Dermis microvascular lymphatic vessel endothelial cell (primary cell): Measurements from ENCODE around the gene CGNL1. TPM values are rescaled to one million over a fixed set of nuclear protein-coding genes. Genes with fewer than 3 reads are reported as not detected.

Experiments used
- DNase-seq, 2 donors: peaks; one replicate each; pipeline versions ENCODE4 v3.0.0 to v3.0.0-alpha.2; 2010; ENCODE audit warnings: low read depth in 2 of 2
- total RNA-seq: library from RNA; depleted of rRNA; stranded (reverse); fragments of >200 nt; gene quantifications from 2 replicates; pipeline ENCODE4 v1.2.1, GENCODE V29; 2014

The CGNL1 gene
- total RNA-seq, 1 donor from 2014 or later, result 25.7 TPM

DNA sequence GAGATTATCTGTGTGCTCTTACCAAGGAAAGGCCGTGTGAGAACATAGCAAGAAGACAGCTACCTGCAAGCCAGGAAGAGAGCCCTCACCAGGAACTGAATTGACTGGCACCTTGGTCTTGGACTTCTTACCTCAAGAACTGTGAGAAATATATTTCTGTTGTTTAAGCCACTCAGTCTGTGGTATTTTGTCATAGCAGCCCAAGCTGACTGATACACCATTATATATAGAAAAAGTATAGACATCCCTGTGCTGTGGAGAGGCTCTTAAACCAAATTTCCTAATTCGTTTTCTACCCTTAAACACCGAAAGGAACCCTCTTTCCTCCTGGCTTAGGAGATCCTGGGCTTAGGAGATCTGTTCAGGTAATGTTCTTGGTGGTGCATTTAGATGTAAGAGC is 44.8 kb downstream of the CGNL1 start:
- no peak for DNase-seq

DNA sequence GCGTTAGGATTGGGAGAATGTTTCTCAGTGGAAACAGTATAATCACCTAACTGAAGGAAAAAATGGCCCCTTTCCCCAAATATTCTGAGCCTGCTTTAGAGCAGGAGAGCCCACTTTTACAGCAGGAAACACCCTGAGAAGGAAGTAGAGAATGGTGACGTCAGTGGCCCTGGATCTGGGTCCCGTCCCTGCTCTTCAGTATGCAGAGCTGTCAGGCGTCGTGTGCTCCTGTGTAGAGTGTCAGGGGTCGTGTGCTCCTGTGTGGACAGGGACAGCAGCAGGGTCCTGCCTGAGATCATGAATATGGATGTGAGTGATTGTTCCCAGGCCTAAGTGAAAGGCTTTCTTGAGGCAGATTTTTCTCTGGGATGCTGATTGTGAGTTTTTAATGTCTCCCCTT is 45.2 kb downstream of the CGNL1 start:
- no peak for DNase-seq

DNA sequence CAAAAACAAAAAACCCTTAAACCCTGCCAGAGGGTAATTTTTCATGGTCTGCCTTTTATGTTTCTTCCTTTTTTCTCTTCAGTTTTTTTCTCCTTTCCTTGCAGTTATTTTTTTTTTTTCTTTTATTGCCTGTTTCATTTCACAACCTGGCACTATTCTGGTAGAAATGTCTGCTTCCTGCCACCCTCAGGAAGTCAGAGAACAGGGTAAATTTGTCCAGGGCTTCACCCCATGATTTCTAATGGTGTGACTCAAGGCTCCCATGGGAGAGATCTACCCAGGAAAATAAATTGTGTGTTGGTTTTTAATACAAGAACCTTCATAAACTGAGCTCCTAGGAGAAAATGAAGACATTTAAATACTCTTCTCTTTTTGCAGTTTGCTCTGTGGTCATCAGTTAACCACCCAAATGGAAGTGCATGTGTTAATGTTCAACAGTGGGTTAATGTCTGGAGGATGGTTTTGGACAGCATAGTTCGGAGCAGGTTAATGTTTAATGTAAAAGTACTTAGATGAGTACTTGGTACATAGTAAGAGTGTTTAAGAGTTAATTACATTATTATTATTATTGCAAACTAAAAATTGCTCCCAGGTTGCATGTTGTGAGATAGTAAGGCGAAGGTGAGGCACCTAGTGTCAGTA is 45.9 kb downstream of the CGNL1 start:
- DNase-seq, result peak in 1 of 2 donors; percentile 47

DNA sequence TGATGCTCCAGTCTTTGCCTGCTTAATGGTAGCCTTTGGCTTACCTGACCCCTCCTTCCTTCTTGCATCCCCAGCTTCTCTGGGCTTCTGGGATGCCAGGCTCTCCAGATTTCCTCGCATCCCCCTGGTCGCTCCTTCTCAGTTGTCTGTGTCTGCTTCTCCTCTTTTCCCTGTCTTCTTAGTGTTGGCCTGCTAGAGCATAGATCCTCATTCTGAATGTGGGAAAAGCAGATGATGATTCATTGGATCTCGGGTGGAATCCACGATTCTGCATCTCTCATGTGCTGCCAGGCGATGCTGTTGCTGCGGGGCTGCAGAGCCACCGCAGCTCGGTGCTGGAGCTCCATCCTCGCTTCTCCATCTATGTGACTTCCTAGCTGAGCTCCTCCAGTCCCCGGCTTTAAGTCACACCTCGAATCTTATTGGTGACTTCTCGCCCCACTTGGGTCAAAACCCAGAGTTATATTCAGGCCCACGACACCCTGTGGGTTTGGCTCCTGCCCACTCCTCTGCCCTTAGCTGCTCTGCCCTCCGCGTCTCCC is 47.4 kb downstream of the CGNL1 start:
- DNase-seq, result no peak

DNA sequence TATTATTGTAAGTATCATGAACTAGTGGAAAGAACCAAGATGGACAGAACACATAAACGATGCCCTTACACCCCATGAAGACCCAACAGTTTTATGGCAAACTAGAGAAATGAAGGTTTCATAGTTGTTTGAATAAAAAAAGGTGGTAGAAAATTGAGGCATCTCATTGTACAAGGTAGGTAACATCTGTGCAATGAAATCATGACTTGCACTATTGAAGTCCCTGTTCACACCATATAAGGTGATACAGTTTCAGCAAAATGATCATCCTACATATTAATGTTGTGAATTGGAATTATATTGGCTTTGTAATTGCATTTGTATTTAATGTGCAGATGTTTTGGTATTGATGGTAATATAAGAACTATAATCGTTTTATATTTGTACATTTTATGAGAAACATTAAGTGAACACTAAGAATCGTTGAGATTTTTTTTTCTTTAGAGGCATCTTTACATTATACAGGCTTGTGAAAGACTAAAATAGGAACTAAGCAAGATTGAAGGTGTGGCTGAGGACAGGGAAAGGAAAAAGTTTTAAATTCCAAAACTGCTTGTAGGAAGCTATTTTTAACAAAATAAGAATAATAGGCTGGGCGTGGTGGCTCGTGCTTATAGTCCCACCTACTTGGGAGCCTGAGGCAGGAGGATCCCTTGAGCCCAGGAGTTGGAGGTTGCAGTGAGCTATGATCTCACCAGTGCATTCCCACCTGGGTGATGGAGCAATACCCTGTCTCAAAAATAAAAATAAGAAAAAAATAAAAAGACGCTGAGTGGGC is 48.5 kb downstream of the CGNL1 start:
- DNase-seq, result no peak

DNA sequence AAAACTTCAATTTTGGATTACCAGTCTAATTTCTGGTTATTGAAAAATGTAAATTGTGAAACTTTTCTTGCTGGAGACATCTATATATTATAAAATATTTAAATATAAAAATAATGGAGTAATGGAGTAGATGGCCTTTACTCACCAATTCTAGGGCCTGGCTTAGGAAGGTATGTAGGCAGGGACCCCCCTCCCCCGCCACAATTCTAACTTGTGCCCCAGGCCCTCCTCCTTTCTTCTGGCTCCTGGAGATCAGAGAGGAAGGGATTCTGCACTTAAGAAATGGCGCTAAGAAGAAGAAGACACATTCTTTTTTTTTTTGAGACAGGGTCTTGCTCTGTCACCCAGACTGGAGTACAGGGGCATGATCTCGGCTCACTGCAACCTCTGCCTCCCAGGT is 49.5 kb downstream of the CGNL1 start:
- no peak for DNase-seq

DNA sequence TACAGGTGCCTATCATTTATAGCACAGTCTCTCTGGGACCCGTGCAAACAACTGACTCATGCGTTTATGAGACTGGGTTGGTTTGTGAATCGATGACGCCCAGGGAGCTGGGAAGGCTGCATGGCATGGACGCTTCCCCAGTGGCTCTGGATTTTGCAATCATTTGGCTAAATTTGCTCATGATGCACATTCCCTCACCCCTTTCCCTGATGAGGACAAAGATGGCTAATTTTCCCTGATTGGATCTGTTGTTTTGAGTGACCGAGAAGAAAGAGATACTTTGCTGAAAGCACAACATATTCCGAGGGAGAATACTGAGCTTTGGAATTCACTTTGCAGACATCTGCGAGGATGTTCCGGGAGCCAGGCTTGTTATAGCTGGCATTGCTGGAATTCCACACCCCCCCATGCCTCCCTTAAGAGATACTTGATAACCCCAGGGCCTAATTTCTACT is 51.1 kb downstream of the CGNL1 start:
- no peak for DNase-seq

DNA sequence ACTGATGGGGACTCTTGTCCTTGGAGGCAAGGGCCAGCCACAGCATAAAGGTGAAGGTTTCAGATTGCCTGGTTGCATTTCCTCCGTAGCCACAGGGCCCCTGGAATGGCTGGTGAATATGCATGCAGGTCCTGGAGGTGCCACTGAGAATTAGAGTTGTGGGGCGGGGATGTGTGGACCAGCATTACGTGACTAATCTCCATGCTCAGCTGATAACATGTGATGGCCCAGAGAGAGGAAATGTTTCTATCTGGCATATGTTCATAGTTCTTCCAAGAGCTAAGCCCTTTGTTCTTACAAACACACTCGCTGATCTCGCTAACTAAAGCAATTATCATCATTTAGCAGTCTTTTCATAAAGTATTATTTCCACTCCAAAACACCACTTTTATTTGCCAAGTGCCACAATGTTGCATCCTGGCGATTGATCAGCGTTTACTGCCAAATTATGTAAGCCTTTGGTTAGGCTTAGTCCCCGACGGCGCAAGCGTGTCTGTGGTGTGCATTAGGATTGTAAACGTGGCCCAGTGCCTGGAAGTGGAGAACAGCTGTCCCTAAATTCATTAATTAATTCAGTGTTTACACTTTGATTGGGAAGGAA is 55.9 kb downstream of the CGNL1 start:
- peak; percentile 39 to 69 for DNase-seq

DNA sequence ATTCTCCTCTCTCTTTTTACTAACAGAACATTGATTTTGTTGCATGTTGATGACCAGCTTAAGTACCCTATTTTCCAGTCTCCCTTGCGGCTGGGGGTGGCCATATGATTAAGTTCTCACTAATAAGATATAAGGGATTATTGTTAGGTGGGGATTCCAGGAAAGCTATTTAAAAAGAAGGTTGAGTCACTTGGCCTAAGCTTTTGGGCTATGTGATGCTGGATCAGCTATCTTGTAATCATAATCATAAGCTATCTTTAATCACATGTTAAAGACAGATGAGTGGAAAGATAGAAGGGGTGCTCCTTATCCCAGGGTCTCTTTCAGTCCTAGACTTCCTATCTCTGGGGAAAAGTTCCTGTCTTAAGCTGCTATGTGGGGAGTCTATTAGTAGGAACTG is 59.9 kb downstream of the CGNL1 start:
- no peak for DNase-seq

DNA sequence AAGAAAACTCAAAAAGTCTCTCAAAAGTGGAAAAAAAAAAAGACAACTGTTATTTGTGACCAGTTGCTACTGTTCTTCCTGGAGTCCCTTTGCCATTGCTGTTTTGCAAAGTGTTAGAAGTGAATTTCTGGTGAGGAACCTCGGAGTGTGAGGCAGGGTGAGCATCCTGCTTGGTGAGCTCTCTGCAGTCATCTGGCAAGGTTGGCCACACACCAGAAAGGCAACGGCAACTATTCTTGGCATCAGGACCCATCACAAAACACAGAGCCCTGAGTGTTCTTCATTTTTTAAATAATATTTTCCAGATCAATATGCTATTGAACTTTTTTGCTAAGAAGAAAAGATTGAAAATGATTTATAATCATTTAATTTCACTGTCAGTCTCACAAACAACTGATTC is 60.7 kb downstream of the CGNL1 start:
- DNase-seq, result no peak

DNA sequence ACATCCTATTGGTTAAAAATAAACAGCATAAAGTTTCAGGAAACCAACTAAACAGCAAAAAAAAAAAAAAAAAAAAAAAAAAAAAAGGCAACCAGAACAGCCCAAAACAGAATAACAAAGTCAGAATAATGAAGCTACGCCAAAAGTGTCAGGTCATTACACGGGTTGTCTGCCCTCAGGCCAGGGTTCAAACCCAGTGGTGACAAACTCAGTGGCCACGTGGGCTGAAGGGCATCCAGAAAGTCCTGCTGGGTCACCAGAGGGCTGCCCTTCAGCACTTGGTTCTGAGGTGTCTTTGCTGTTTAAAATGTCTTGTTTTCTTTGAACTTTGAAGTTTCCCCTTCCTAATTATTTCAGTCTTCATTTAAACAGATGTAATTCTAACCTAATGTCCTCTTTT is 61.3 kb downstream of the CGNL1 start:
- peak in 1 of 2 donors; percentile 36 for DNase-seq

DNA sequence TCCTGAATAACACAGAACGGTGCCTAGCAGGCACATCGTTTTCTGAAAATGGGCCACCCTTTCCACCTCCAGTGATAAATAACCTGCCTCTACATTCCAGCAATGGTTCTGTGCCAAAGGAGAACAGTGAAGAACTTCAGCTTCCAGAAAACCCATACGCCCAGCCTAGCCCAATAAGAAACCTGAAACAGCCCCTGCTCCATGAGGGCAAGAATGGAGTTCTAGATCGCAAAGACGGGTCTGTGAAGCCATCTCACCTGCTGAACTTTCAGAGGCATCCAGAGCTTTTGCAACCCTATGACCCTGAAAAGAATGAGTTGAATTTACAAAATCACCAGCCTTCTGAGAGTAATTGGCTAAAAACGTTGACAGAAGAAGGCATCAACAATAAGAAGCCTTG is 61.9 kb downstream of the CGNL1 start:
- no peak for DNase-seq

DNA sequence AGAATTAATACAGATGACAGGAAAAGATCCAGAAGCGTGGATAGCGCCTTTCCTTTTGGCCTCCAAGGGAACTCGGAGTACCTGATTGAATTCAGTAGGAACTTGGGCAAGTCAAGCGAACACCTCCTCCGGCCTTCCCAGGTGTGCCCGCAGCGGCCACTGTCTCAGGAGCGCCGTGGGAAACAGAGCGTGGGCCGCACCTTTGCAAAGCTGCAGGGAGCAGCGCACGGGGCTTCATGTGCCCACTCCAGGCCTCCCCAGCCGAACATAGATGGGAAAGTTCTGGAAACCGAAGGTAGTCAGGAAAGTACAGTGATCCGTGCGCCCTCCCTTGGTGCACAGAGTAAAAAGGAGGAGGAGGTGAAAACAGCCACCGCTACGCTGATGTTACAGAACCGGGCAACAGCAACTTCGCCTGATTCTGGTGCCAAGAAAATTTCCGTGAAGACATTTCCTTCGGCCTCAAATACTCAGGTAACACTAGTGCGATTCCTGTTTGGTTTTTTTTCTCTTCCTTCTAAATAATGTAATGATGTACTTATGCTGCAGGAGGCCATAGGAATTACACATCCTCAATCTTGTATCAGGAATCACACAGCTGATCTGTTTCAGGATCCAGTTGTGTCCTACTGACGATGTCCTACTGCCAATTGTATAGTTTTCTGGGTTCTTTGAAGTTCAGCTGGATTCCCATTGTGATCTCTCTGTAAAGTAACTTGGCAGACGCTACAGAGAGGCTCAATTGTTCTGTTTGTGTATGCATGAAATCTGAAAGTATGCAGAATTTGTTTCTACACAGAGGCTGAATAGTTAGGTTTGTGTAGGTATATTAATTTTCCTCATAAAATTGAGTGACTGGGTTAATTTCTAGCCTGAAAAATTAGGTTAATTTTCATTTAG is 63.1 kb downstream of the CGNL1 start:
- DNase-seq, result peak; percentile 38 to 67

DNA sequence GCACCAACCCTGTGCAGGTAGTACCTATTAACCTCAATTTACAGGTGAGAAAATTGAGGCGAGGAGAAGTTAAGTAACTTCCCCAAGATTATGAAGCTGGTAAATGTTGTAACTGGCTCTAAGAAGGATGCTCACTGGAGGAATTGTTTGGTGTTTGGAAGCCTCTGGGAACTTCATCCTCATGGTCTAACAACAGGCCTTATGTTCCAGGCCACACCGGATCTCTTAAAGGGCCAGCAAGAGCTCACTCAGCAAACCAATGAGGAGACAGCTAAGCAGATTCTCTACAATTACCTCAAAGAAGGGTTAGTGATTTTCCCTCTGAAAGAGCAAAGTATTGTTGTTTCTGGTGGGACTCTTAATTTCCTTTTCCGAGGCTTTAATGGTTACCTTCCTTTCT is 63.9 kb downstream of the CGNL1 start:
- DNase-seq, result no peak

DNA sequence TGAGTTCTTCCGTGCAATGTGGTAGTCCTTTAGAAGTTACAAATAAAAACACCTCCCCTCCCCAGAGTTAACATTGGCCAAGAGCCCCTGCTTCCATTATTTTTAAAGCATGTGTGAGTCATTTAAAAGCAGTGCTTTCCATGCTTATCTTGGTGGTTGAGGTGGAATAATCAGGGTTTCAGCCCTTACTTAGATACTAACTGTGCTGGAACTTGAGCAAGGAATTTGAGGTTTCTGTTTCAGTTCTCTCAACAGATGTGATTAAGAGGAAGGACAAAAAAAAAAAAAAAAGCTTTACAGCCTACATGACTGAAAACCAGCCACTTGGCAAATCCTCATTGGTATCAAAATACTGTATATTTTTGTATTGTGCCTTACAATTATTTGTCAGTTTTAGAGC is 64.5 kb downstream of the CGNL1 start:
- peak in 1 of 2 donors; percentile 60 for DNase-seq

DNA sequence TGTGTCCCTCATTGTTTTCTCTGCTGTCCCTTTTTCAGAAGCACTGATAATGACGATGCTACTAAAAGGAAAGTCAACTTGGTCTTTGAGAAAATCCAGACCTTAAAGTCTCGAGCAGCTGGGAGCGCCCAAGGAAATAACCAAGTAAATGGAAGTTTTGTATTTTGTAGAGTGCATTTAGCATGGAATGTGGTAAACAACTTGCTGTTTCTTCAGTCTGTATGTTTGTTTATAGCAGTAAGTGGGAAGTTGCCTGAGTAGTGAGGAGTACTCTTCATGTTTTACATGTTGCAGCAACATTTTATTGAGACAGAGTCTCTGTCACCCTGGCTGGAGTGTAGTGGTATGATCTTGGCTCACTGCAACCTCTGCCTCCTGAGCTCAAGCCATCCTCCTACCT is 66.0 kb downstream of the CGNL1 start:
- DNase-seq, result no peak

DNA sequence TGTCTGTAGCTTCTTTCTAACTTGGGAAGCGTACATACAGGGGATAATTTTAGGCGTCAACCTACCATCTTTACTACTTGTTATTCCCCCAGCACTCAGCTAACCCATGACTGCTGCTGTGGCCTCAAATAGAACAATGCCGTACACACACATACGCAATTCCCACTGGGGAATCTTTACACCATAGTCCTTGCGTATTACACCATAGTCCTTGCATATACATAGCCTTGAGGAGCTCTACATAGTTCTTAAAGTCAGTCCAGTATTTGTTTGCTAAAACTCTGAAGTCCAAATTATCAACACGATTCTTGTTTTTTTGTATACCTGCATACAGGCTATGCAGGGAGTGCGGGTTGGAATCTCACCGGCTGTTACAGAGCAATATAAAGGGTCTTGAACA is 67.2 kb downstream of the CGNL1 start:
- DNase-seq, result no peak

DNA sequence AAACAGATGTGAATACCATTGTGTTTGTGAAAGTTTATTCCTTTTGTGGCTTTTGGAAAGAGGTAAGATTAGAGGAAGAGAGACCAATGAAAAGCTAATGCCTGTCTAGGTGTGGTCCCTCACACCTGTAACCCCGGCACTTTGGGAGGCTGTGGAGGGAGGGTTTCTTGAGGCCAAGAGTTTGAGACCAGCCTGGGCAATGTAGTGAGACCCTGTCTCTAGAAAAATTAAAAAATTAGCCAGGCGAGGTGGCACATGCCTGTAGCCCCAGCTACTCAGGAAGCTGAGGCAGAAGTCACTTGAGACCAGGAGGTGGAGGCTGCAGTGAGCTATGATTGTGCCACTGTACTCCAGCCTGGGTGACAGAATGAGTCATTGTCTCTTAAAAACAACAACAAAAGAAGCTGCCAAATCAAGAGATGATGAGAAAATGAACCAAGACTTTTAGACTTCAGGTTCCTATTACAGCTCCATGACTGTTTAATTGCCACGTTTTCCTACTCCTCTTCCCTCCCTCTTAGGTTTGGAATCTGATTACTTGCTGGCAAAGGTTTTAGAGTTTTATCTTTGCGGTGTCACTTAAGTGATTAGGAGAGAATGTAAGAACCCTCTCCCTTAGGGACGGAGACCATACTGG is 68.7 kb downstream of the CGNL1 start:
- DNase-seq, result peak in 1 of 2 donors; percentile 53

DNA sequence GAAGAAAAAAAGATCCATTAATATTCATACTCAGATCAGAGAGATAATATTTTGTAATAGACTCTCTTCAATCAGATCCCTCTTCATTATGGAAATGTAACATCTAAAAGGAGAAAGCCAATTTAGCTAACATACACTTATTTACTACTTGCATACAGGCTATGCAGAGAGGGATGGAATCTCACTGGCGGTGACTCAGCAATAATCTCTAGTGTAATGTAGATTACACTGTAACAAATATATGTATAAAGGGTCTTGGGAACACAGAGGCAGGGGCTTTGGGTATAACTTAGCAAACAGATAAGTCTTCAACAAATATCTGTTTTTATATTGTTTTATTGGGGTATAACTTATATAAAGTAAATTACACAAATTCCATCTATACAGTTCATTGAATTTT is 69.6 kb downstream of the CGNL1 start:
- DNase-seq, result peak in 1 of 2 donors; percentile 24

DNA sequence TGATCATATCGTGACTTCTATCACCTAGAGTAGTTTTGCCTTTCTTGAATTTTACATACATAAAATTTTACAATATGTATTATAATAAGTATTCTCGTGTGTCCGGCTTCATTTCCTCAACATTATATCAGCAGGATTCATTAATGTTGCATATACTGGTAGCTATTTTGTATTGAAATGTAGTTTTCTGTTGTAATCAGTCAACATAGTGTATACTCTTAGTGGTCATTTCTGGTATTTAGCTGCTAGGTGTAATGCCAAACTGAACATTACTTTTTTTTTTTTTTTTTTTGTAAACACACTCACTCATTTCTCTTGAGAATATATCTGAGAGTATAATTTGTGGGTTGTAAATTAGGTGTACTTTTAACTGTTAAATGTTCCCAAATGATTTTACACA is 70.1 kb downstream of the CGNL1 start:
- DNase-seq, result no peak

DNA sequence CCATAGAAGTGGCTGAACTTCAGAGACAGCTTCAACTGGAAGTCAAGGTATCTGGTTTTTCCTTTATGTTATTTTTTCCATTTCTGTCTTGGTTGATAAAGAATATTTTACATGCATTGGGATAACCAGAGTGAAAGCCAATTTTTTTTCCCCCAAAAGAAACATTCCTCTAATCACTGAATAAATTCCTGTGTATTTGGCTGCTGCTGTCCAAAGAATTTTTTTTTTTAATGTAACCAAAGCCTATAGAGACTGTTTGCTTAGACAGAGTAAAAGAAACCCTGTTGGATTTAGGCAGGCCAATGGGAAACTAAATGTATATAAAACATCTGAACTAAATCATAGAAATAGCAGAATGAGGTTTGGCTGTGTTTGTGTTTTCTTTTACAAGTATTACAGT is 75.2 kb downstream of the CGNL1 start:
- DNase-seq, result no peak
